Measurements from ENCODE around the gene LRP8.
A peak's percentile ranks its signal among the peaks of the same experiment; 100 is the strongest.

Gene LRP8

DNA sequence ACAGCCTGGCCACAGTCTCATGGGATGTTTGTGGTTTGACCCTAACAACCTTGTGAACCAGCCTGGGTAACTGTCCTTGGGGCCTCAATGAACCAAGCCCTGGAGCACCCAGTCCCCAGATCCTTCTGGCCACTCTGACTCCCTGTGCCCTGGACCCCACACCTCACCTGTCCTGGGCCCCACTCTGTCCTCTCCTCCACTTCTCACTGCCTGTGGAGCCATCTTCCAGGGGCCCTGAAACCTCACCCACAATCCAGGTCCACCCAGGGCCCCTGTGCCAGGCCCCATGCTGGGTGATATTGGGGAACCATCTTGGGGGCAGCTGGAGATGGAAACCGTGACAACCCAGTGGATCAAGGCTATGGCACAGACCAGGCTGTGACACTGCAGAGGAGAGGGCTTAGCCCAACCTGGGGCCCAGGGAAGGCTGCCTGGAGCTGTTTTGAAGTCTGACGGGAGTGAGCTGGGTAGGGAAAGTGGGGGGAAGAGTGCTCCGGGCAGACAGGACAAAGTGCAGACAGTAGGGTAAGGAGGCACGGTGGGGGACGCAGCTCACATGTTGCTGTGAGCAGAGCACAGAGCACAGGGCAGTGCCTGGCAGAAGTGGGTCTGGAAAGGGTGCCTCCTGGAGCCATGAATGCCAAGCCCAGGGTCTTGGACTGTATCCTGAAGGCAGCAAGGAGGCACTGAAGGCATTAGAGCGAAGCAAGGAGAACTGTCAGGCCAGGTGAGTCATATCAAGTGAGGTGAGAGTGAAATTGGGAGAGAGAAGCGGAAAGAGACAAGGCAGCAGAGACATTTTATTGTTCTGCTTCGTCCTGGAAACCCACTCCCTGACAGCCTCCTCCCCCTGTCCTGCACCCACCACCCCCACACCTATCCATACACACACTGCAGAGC, 12.1 kb upstream of the LRP8 start:
- no peak for DNase-seq

DNA sequence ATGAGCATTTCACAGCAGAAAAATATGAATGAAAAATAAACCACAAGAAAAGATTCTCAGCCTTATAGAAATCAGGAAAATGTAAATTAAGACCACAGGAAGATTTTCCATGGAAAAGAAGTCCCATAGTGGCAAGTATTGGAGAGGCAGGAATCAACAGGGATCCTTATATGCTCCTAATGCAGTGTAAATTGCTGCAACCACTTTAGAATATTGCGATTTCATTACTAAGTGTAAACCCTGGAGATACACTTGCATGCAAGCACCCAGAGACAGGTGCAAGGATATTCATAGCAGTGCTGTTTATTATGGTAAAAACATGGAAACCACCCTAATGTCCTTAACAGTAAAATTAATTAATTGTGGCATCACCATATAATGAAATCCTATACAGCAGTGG, 10.6 kb upstream of the LRP8 start:
- DNase-seq = no peak

DNA sequence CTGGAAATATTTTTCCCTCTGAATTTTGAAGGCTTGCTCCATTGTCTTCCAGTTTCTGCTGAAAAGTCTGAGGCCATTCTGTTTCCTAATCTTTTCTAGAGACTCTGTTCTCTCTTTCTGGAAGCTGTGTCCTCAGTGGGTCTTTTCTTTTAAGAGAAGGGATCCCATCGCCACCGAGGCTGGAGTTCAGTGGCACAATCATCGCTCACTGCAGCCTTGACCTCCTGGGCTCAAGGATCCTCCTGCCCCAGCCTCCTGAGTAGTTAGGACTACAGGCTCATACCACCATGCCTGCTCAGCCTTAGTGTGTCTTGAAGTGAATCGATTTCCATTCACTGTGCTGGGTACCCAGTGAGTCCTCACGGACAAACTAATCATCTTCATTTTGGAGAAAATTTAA, 9.6 kb upstream of the LRP8 start:
- no peak for DNase-seq

DNA sequence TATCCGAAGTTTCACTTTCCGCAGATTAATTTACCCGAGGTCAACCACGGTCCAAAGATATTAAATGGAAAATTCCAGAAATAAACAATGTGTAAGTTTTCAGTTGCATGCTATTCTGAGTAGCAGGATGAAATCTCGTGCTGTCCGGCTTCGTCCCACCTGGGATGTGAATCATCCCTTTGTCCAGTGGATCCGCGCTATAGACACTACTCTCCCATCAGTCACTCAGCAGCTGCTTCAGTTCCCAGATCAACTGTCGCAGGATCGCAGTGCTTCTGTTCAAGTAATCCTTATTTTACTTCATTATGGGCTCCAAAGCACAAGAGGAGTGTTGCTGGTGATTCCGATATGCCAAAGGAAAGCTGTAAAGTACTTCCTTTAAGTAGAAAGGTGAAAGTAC, 8.3 kb upstream of the LRP8 start:
- DNase-seq = no peak

DNA sequence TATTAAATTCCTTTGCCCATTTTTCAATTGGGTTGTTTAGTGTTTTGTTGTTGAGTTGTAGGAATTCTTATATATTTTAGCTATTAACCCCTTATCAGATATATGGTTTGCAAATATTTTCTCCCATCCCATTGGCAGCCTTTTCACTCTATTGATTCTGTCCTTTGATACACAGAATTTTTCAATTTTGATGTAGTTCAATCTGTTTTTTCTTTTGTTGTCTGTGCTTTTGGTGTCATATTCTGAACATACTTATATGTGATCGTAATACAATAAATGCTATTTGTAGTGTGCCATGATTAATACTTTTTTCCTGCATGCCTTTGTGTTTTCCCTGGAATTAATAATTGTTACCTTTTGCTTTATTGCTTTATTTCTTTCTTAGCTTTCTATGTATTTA, 7.8 kb upstream of the LRP8 start:
- DNase-seq = no peak

DNA sequence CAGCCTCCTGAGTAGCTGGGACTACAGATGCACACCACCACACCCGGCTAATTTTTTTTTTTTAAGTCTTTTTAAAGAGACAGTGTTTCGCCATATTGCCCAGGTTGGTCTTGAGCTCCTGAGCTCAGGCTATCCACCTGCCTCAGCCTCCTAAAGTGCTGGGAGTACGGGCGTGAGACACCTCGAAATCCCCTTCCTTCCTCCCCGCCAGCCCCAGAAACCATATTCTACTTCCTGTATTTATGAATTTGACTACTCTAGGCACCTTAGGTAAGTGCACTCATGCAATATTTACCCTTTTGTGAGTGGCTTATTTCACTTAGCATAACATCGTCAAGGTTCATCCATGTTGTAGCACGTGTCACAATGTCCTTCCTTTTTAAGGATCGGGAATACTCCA, 6.9 kb upstream of the LRP8 start:
- no peak for DNase-seq

DNA sequence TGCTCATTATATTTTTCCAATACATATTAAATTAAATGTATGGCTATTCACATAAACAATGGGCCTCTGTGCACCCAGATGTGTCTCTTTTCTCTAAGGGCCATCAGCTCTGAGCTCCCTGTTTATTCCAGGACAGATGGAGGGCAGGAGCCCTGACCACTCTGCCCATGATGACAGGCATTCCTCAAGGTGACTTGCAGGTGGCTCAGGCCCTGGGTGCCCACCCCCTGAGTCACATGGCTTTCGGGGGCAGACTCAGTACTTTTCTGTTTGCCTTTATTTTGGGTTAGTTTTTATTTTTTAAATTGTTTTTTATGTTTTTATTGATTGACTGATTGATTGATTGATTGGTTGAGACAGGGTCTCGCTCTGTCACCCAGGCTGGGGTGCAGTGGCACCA, 6.4 kb upstream of the LRP8 start:
- no peak for DNase-seq

DNA sequence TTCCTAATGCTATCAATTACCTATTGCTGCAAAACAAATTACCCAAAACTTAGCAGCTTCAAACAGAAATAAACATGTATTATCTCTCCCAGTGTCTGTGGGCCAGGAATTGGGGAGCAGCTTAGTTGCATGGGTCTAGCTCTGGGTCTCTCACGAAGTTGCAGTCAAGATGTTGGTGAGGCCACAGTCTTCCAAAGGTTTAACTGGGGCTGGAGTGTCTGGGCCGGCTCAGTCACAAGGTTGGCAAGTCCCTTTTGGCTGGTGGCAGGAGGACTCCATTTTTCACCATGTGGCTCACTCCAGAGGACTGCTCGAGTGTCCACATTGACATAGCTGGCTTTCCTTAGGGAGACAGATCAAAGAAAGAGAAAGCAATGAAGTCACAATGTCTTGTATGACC, 5.0 kb upstream of the LRP8 start:
- DNase-seq = no peak

DNA sequence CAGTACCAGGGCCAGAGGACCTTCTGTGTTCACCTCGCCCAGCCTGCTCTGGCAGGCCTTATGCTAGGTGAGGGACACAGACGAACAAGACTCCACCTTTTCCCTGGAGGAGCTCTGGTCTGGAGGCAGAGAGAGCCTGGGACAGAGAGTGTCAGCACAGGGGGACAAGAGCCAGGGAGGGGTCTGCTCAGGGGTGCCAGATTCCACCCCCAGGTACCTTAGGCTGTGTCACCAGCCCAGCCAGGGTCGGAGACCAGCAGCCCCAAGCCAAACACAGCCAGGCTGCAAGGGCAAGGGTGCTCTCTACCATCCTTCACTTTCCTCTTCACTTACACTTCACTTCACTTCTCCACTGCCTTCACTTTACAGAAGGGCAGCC, 4.3 kb upstream of the LRP8 start:
- DNase-seq = no peak

DNA sequence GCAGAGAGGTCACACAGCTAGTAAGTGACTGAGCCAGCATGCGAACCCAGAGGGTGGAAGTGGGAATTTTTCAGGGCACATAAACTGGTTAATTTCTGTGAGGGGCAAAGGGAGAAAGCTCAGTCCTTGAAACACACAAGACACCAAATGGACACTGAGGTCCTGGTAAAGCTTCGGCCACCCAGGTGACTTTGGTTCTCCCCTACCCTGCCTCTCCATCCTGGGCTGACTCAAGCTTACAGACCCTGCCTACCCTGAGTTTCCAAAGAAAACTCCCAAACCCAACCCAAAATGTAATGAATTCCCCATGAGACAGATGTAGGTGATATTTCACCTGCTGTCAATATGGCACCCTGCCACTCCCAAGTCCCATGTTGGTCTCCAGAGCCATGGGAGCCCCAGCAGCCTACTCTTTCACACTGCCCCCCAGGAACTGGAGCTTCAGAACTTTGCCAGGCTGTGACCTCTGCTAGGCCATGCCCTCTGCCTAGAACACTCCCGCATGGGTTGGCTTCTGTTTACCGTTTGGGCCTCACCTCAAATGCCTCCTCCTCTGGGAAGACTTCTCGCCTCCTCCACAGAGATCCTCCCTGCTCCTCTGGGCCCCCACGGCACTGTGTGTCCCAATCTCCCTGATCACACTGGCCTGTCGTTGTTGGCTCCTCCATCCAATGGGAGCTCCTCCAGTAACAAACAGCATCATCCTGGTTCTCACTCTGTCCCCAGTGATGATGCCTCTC, 3.7 kb upstream of the LRP8 start:
- DNase-seq = no peak

DNA sequence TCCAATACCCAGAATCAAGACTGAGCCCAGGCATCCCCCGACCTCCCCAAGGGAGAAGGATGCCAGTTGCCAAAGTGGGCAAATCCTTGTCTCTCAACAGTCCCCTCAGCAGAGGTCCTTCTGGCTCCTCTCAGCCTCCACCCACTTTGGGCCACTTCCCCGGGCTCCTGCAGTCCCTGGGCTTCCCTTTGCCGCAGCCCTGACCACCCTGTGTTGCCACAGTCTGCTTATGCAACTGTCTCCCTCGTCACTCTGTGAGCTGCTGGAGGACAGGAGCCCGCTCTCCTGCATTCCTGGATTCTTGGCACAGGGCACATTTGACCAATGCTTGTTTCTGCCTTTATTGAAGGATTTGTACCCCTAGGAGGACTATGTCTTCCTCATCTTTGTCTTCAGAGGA, 2.9 kb upstream of the LRP8 start:
- DNase-seq = no peak

DNA sequence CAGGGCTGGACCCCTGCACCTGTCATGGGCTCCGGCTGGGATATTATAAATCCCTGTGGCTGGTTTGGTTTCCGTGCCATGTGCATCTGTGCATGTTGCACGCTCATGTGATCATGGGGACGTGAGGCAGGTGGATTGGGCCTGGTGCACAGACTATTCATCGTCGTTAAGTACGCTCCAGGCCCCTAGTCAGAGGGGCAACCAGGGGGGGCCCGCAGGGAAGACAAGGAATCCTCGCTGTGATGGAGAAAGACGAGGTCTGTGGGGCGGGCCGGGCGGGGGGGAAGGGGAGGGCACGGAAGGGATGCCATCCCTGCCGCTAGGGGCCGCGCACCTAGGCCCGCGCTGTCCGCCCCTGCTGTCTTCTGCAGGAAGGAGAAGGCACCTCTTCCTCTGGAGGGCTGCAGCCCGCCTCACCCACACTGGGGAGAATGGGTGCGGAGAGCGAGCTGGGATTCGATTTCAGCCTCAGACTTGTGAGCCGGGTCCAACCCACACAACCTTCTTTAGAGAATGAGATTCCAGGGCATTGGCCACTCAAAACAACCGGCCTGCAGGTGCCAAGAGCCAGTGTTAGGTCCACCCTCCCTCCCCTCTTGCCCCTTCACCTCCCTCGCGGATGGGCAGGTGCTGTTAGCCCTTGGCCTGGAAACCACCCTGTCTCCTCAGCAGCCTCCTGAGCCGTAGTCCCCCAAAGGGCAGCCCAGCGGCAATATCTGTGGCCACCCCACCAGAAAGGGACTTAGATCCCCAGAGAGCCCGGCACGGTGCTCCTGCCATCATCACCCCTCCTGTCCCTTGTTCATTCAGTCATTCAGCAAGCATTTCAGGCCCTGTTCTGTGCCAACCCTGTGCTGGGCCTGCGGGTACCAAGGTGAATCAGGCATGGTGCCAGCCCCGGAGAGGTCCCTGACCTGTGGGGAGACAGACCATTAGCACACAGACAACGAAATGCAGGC, 950 bp upstream of the LRP8 start:
- DNase-seq = peak; percentile 16

DNA sequence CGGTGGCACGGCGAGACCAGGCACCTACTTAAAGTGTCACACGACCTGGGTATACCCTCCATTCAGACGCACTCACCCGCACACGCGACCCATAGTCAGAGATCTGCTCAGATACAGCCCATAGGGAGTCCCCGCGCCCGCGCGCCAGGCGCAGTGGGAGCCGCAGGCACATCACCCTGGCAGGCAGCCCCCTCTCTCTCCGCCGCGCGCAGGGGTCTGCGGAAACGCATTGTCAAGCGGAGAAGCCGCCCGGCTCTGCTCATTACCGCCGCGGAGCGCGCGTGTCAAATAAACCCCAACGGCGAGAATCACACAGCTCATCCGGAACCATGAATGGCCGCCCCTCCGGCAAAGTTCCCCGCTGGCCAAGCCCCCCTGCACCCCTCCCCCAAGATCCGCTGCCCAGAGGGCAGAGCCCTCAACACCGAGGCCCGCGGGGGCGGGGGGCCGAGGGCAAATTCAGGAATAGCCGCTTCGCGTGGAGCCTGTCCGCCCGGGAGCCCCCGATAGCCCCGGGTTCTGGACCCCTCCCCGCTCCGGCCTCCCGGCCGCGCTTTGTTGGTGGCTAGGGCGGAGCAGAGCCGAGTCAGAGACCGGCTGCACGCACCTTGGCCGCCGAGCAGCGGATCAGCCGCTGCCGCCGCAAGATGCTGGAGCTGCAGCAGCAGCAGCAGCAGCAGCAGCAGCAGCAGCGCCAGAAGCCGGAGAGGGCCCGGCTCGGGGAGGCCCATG, 522 bp downstream of the LRP8 start:
- peak; percentile 36 for DNase-seq

DNA sequence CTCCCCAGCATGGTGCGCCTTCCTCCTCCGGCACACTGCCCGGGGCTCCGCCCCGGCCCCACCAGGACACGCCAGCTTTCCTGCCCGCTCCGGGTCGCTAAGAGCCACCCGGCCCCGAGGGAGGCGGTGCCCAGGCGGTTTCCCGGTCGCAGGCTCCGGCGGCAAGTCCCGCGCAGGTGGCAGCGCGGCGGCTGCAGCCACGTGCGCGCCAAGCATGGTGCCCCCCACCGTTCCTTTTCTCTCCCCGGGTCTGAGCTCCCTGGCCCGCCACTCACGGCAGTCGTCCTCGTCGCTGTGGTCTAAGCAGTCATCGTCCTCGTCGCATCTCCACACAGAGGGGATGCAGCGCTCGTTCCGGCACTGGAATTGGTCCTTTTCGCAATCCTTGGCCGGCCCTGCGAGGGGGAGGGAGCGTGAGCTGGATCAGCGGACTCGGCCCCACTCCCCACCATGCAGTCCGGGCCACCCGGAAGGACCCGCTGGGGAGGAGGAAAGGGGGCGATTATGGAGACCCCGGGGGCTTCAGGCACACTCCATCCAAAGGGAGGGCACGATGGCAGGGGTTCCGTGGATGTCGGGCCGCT, 1.2 kb downstream of the LRP8 start:
- no peak for DNase-seq

DNA sequence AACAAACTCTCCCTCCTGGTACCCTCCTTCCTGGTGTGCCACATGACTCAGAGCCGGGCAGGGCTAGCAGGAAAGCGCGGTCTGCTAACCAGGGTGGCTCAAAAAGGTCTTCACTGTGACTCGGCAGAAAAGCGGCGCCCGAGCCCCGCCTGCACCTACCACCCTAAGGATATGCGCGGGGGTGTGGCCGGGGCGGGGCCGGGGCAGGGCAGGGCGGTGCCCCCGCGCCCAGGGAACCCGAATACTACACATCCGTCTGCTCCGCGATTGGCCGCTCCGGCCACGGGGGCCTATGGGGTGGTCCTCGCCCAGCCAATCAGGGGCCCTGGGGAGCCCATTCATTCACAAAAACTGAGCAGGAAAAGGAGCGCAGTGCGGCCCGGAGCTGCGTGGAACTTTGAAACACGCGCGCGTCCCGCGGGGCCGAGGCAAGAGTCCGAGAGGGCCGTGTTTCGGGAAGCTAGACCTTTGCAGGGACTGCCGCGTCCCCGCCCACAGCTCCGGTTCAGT, 1.7 kb downstream of the LRP8 start:
- DNase-seq = peak; percentile 83

DNA sequence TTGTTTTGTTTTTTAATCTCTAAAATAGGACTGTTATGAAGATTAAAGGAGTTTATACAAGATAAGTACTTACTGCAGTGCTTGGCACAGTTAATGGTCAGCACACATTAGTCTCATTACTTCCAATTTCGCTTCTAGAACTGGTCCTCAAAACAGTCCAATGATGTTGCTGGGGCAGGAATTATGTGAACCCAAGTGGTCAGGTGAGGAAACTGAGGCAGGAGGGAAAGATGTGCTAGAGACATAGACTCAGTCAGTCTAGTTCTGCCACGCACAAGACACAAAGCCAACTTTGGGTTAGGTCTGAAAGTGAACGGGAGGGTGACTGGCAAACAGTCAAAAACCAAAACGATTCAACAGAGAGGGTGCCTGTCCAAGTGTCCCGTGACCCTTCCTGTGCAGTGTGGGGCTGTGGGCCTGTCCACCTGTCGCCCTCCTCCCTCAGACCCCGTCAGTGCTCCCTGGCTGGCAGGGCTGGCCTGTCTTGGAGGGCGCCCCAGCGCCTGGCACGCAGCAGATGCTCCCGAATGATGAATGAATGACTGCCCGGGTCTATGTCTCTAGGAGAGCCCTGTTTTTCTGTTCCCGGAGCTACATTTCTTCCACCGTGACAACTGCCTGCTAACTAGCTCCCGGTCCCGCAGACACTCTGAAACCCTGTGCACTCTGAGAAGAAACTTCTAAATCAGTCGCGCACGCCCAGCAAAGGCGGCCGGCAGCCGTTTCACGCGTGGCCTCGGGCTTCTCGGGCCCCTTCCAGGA, 2.4 kb downstream of the LRP8 start:
- DNase-seq = no peak

DNA sequence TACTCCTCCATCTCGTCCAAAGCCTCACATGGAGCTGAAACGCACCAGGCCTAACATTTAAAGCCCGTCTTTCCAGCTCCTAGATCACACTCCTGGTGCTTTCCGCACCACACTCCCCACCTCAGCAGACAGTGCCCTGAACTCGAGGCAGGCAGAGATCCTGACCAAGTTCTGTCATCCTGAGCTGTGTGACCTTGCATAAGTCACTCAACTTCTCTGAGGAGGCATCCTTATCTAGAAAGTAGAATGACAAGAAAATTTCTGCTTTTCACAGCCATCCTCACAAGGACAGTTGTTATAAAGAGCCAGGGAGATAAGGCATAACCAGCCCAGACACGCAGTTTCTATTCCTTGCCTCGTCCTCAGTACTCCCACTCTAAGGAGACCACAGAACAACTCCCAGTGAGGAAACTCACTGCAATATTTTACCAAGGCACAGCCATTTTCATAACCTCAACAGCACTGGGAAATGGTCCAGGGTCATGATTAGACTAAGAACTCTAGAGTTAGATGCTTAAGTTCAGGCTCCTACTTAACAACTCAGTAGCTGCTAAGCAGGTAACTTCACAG, 3.1 kb downstream of the LRP8 start:
- DNase-seq = no peak

DNA sequence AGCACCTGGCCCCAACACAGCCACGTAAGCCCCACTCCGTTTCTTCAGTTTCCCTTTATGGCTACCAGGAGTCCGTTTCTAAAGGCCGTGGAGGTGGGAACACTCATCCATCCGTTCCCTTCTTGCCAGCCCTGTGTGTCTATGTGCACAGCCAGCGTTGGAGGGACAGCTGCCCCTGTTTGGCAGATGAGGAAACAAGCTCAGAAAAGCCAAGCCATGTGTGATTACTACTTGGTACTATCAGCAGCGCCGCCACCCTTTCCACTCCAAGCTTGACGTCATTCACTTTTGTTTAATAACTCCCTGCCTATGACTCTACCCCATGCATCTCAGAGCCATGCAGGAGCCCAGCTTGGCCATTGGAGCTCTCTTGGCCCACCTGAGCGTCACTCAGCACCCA, 3.5 kb downstream of the LRP8 start:
- no peak for DNase-seq

DNA sequence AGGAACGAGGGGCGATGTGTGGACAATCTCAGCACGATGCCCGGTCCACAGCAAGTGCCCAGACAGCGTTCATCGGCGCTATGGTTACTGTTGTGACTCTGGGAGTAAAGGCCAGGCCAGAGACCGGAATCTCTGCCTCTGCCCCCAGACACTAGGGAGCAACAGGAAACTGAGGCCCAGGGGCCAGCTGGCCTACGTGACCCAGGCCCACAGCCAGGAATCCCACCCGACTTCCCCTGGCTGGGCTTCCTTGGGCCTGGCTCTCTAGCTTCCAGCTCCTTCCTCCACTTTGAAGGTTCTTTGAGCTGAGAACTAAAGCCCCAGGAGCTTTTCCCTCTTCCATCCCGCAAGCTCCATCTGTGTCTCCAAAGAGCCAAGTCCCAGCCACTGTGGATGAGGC, 4.6 kb downstream of the LRP8 start:
- DNase-seq = no peak

DNA sequence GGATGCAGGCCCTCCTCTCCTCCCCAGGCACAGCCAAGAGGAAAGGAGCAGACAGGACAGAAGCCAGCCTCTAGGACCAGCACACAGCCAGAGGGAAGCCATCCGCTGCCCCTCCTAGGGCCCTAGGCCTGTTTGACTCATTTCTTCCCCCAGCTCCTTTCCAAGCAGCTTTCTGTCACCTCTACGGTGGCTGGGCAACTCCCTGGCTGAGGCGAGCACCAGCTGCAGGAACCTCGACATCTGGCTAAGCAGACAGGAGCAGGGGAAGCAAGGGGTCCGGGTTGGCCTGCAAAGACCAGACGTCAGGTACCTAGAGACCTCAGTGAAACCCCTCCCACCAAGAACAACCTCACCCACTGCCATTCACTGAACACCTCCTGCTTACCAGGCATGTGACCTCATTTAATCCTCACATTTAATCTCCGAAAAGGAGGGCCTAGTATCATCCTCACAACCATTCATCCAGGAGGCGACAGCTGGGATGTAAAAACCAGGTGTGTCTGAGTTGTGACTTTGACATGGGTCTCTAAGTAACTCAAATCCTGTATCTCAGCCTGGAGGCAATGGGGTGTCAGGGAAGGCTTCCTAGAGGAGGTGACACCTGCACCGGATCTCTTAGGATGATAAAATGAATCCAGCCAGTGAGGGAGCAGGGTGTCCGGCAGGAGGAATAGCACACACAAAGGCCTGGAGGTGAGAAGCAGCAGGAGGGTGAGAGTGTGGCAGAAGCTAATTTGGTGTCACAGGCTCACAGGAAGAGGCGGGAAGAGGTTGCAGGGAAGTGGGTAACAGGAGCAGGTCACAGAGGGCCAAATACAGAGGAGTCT, 5.9 kb downstream of the LRP8 start:
- no peak for DNase-seq

Measured in T-helper 9 cell (primary cell).